SK-MEL-5 (cell line): ENCODE data around the gene PNRC1. TPM values are rescaled to one million over a fixed set of nuclear protein-coding genes. Genes with fewer than 3 reads are reported as not detected.
"Not testable (repeated sequence)": the region's sequence is repeated elsewhere in the genome, so short reads cannot be mapped to it uniquely, and the experiment has no call there.

Experiments used
- DNase-seq: peaks from one replicate; pipeline ENCODE4 v3.0.0-alpha.2; 2016; ENCODE audit warnings: low read depth, low spot score
- in situ Hi-C: cut with HindIII; loops from 2 replicates; pipeline ENCODE4 v1.10.0; 2016; ENCODE audit warnings: low sequenced_read_pairs, high pct_unique_total_duplicates, low pct_unique_long_range_greater_than_20kb
- polyA plus RNA-seq, 2 experiments: library from polyadenylated mRNA; depleted of rRNA; stranded (reverse); fragments of >200 nt; gene quantifications; 2 replicates each; pipeline ENCODE4 v1.2.3, GENCODE V29; 2015
- total RNA-seq: library from RNA; depleted of rRNA; stranded (reverse); fragments of >200 nt; shearing (Covaris generic); gene quantifications from 2 replicates; pipeline ENCODE4 v1.2.3, GENCODE V29; 2014; rRNA removed

Gene PNRC1
- total RNA-seq = 32.4 and 35.4 TPM in 2 replicates
- 32.8 and 34.1 TPM in 2 replicates for polyA plus RNA-seq (2015; cell fraction: cytosol; rRNA removed)
- 28.5 and 40.2 TPM in 2 replicates for polyA plus RNA-seq (2015; cell fraction: nucleus; rRNA removed)

DNA sequence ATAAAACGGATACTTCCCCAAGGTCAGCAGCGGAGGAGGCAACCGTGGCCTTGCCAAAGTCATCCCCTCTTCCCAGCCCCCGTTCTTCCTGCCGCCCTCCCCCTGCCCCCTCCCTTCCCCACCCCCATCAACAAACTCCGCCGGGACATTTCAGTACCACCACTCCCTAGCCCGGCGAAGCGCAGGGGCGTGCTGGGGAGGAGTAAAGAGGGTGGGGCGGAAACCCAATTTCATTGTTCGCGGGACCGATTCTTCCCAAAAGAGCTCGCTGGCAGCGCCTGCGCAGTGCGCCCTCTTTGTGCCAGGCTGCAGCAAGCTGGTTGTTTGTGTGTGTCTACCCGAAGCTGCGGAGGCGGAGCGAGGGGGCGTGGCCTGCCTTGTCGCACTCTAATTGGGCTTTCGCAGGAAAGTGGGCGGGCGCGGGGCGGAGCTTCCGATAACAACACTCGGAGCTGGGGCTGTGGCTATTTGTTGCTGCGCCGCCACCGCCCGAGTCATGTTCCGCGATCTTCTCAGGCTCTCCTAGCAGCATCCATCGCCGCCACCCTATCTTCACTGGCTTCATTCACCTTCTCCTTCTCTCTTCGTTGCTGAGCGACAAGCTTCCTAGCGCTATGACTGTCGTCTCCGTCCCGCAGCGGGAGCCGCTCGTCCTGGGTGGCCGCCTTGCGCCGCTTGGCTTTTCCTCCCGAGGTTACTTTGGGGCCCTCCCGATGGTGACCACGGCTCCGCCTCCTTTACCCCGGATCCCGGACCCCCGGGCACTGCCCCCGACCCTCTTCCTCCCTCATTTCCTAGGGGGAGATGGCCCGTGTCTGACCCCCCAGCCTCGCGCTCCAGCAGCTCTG is at the start of gene PNRC1:
Gene PNRC1, plus strand, starts transcription at position 471 of the 848 bp plus-strand sequence. Its CDS starts 144 bp downstream, at position 615.
- in situ Hi-C loops = no loop called here
- DNase-seq = peak; percentile 98

DNA sequence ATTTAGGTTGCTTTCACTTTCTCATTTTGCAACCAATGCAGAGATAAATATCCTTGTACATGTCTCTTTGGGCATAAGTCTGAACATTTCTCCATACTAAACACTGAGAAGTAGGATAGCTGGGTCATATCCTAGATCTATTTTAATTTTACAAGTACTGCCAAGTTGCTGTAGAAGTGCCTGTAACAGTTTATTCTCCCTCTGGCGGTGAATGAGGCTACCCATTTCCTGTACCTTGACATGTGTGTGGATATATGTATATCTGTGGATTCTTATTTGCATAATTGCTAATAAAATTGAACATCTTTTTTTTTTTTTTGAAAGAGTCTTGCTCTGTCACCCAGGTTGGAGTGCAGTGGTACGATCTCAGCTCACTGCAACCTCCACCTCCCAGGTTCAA is 48.0 kb upstream of the PNRC1 start:
- in situ Hi-C loops = no loop called here

DNA sequence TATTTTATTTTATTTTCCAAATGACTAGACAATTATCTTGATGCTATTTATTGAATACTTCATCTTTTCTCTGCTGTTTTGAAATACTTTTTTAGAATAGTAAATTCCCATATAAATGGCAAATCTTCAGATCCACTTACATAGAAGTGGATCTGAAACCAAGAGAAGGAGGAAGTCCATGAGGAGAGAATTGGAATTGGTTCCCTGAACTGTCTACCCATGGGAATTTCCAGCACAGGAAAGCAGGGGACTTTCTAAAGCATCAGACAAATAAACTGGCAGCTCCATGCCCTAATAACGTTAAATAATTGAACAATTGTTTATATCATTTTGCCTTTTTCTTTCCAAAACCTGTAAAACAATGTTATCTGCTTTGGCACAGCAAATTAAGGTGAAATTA is 47.1 kb upstream of the PNRC1 start:
- no peak for DNase-seq
- in situ Hi-C loops = no loop called here

More for the DNA sequence above, 48.0 kb upstream of the PNRC1 start:
- DNase-seq = peak; percentile 13

DNA sequence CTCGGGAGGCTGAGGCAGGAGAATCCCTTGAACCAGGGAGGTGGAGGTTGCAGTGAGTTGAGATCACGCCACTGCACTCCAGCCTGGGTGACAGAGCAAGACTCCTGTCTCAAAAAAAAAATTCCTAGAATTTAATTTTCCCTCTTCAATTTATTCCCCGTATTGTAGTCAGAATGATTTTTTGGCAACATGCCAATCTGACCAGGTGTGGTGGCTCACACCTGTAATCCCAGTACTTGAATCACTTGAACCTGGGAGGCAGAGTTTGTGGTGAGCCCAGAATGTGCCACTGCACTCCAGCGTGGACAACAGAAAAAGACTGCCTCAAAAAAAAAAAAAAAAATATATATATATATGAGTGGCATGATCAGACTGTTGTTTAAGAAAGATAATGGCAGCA is 46.4 kb upstream of the PNRC1 start:
- DNase-seq, in situ Hi-C loops: not testable (repeated sequence)

DNA sequence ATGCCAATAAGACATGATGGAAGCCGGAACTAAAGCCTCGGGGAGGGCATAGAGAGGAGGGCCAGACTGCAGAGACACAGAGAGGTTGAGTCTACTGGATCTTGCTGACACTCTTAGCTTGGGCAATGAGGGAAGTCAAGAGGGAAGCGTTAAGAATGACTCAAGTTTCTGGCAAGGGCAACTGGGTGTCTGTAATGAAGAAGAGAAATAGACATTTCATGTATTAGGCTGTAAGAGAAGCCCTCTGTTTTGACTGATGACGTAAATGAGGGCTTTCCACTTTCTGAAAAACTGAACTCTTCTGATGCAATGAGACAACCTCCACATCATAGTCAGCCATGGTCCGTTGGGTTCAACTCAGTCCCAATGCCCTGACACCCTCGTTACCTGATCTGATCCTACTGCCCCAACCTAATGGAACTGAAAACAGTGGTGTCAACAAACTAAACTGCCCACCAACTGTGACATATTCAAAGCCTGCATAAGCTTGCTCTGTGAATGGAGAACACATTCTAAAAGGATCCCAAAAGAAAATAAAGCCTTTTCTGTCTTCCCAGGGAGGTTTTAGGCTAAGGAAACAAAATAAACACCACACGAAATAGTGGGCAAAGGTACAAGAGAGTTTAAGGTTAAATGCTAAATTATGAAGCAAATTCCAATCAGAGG is 45.8 kb upstream of the PNRC1 start:
- in situ Hi-C loops = no loop called here
- DNase-seq = peak; percentile 73

DNA sequence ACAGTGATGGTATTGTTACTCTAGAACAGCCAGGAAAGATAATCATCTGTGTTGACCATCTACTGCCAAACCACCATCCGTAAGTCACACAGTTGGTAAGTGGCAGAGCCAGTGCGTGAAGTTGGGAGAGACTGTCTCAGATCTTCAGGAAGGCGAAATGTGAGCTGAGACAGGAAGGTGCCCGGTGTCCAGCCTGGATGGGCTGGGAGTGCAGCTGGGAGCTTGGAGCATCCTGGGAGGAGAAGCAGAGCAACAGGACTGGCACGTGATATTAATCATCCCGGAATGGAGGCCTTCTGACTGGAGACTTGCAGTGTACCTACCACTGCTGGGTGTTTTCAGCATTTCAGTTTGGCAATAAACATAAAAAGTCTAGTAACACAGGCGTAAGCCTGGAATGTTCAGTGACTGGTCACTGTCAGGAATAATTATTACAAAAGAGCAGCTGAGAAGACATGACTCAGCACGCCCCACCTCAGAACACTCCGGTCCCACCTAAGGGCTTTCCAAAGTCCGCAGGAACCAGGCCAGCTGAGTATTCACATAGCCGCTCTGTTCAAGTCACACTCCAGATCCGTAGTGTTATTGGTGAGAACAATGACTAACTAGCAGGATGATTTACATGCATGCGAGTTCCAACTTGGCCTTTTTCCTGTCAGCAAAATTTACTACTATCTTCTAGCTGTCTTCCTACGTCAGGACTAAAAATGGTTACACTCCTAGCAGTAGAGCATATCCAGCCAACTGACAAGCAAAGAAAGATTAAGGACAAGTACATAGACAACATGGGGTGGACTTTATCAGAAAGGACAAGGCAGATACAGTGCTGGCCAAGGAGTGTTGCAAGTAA is 45.1 kb upstream of the PNRC1 start:
- peak; percentile 55 for DNase-seq
- in situ Hi-C loops = no loop called here

DNA sequence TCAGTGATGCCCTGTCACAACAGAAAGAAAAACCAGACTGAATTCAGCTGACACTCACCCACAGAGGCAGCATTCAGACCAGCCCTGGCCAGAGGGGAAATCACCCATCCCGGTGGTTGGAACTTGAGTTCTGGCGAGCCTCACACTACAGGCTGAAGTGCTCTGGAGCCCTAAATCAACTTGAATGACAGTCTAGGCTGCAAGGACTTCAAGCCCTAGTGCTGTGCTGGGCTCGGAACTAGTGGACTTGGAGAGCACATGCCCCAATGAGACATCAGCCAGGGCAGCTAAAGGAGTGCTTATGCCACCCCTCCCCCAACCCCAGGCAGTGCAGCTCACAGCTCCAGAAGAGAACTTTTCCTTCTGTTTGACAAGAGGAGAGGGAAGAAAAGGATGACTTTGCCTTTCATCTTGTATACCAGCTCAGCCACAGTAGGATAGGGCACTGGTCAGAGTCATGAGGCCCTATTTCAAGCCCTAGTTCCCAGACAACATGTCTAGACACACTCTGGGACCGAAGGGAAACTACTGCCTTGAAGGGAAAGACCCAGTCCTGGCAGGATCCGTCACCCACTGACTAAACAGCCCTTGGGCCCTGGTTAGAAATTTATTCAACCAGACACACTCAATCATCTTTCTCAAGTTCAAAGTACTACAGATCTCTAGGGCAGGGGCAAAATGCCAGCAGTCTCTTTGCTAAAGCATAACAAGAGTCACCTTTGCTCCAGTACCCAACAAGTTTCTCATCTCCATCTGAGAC is 43.2 kb upstream of the PNRC1 start:
- DNase-seq = peak; percentile 64
- in situ Hi-C loops = no loop called here

DNA sequence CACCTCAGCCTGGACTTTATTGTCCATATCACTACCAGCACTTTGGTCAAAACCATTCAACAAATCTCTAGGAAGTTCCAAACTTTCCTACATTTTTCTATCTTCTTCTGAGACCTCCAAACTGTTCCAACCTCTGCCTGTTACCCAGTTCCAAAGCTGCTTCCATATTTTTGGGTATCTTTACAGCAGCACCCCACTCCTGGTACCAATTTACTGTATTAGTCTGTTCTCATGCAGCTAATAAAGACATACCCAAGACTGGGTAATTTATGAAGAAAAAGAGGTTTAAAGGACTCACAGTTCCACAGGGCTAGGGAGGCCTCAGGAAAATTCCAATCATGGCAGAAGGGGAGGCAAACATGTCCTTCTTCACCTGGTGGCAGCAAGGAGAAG is 42.7 kb upstream of the PNRC1 start:
- DNase-seq, in situ Hi-C loops: not testable (repeated sequence)

DNA sequence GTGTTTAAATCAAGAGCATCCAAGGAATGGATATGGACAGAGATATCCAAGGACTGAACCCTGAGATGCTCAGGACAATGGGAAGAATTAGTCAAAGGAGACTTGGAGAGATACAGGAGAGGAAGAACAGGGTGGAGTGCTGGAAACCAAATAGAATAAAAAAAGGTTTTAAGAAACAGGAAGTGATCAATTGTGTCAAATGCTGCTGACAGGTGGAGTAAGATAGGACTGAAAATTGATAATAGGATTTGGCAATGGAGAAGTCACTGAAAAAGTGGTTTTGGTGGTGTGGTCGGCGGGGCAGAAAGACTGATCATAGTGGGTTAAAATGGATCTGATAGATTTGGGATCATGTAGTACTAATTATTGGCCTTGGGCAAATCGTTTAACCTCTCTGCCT is 37.9 kb upstream of the PNRC1 start:
- in situ Hi-C loops = no loop called here
- DNase-seq = no peak

DNA sequence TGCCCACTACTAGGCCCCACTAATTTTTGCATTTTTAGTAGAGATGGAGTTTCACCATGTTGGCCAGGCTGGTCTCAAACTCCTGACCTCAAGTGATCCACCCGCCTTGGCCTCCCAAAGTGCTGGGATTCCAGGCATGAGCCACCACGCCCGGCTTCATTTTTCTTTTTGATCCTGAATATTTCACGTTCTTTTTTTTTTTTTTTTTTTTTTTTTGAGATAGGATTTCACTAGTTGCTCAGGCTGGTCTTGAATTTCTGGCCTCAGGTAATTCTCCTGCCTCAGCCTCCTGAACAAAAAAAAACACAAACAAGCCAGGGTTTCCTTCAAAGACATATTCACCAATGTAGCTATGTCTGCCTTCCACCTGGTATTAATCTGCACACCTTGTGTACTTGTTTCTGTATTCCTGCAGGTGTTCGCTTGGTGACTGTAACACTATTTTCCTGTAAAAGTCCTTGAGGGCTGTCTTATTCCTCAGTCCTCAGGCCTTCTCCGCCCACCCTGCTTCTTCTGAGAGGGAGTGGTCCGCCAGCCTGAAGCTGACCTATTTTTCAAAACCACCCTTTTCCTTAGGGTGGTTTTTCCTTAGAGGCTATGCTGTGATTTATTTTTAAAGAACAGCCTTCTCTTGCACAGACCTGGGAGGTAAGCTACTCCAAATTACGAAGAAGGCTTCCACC is 36.1 kb upstream of the PNRC1 start:
- in situ Hi-C loops = no loop called here
- DNase-seq = no peak

DNA sequence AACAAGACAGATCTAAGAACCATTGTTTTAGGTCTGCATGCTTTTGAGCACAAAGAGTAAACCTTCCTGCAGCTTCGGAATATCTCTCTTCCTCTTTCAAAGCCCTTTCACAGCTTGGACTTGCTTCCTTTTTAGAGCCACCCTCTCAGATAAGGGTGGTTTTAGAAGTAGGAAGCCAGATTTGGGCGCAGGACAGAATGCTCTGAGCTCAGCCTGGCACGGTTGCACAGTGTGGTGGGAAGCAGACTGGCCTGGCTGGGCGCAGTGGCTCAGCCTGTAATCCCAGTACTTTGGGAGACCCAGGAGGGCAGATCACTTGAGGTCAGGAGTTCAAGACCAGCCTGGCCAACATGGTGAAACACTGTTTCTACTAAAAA is 35.6 kb upstream of the PNRC1 start:
- in situ Hi-C loops = no loop called here
- DNase-seq = no peak

DNA sequence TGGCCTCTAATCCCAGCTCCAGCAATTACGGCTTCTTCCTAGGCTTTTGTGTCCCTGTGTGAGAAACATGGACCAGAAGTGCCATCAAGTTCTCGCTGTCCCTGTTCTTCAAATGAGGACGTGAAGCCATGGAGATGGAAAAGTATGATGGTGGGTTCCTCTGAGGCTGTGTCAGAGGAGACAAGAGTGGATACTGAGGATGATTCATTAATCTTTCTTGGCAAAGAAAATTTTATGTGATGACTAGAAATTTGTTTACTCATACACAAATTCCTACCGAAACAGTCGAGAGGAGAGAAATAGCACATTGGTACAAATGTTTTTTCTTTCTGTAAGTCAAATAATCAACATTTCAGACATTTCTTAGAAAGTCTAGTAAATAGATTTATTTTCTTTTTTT is 35.0 kb upstream of the PNRC1 start:
- DNase-seq = no peak
- in situ Hi-C loops = no loop called here

DNA sequence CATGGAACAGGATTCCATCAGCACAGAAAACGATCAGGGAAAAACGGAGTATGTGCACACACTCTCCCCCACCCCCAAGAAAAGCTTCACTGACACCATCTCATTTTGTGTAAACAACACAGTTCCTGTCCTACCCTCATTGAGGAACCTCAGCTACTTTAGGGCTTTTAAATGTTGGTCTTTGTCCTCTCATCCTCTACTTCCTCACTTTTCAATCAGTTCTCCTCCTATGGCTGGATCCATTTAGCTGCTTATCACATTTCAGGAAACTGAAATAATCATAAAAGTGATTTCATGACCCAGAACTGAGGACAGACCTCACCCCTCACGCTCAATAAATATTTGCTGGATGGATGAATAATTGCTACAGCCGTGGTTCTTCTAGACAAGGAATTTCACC is 33.1 kb upstream of the PNRC1 start:
- no peak for DNase-seq
- in situ Hi-C loops = no loop called here

DNA sequence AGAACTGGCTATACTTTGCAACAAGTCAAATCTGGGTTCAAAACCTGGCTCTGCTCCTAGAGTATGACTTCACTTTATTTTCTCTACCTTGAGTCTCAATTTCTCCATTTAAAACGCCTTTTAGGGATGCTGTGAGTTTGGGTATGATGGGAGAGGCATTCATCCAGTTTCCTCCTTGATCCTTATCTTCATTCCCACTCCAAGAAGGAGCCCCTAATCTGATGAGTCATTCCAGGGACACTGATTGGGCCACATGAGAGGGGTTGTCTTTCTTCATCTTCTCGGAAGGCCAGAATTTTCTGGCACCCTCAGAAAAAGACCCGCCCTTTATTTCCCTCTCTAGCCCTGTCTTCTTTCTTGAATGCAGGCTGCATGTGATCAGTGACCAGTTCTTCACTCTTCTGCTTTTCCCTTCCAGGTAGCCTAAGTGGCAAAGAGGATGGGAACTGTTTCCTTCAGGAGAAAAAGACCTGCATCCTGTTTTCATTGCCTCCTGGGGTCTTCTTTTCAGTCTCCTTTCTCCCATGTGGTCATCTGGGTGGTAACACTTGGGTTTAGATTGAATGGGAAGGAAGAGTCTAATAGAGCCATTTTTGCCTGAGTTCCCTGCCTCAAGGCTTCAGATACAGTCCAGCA is 32.1 kb upstream of the PNRC1 start:
- in situ Hi-C loops = no loop called here
- DNase-seq = no peak

DNA sequence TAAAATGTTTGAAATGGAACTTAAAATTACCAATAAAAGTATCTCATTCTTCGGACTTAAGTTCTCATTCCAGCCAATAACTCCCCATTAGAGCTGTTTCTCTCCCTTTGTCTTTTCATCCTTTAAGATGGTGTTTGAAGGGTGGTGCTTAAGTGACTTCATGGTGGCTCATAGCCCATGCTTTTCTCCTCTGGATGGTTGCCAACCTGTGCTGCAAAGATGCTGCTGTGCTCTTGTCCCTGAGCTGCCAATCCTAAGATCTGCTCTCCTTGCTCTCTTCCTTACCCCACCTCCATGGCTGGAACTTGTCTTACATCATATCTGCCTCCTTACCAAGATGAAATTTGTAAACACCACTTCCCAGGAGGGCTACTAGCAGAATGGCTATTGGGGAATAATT is 31.6 kb upstream of the PNRC1 start:
- no peak for DNase-seq

DNA sequence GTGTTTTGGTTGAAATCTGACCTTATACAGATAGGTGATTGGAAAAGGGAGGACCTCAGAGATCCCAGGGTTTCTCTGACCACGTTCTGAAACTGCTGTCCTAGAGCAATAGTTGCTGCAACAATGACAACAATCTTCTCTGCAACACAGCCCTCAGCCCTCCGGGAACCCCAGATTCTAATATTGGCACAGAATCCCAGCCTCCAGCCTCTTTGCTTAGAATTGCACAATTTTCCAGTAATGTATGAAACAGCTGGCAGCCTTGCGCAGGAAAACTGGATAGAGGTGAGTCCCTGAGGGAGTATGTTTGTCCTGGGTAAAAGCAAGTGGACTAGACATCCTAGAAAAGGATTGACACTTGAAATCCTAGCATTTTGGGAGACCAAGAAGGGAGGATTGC is 30.4 kb upstream of the PNRC1 start:
- DNase-seq = no peak
- in situ Hi-C loops = no loop called here

More for the DNA sequence above, 31.6 kb upstream of the PNRC1 start:
- in situ Hi-C loops = no loop called here
